ENCODE measurements around the gene TCP11.
"Not testable (repeated sequence)": the region's sequence is repeated elsewhere in the genome, so short reads cannot be mapped to it uniquely, and the experiment has no call there.

TCP11 gene

DNA sequence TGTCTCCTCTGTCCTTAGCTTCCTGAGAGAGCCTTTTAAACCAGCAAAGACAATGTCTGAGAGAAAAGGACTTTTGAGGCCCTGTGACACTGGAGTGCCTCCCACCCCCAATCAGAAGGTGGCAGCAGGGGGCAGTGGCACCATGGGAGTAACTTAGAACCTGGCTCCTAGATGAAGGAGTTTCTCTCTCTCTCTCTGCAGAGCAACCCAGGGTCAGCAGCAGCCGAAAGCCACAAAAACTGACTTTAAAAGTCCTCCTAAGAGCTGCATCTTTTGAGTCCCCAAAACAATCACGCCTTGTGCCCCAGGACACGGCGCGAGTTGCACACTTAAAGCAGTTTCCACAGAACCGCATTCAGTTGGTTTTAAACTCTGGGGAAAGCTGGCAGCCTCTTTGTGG lies 5.3 kb upstream of the TCP11 start:
- peak; percentile 74 for DNase-seq (ENCODE audit: low read depth)

DNA sequence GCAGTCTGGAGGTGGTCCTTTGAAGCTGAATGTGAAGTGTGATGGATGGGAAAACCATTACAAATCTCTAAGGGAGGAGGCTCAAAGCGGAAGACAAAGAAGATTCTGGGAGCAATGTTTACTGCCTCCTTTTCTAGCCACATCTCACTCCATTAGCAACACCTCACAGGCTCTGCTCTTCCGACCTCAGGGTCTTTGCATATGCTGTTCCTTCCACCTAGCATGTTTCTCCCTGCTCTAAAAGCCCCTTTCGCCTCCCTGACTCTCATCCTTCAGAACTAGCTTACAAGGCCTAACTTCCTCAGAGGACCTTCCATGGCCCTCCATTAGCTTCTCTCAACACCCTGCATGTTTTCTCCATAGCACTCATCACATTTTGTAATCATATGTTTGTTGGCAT lies 4.6 kb upstream of the TCP11 start:
- DNase-seq (ENCODE audit: low read depth): no peak

DNA sequence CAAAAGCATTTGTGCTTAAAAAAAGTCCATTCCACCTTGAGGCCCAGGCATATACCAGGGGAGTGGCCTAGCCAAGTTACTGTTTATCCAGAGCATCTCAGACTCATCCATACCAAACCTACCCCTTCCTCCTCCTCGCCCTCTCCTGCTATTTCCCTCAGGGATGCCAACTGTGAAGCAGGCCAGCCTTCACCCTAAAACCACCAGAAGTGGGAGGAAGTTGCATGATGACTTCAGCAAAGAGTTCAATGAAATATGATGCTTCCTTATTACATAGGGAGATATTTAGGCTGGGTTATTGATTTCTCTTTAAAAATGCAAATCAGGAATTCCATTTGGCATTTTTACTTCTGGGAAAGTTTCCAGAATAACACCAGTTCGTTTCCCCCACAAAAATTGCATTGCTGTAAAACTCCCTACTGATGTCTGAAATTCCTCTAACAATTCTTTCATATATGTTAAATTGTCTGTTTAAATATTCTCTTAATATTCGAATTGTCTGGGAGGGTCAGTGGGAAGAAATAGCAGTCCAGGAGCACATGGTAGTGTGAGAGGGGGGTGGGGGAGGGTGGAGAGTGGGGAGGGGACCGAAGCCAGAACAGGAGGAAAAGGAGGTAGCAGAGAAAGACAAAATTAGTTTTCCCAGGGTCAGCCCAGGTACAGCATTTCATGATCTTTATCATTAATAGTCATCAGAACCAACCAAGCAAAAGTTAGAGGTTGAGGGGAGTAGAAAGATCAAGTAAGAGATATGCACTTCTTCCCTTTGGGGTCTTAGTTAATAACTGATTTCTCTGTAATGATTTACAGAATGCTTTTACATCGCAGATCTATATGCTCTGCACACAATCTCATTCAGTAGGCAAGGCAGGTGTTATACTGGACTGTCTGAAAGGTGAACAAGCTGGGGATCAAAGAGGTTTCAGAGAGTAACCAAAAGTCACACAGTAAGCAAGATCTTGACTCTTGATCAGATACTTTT lies 1.7 kb upstream of the TCP11 start:
- DNase-seq (ENCODE audit: low read depth): peak; percentile 60

DNA sequence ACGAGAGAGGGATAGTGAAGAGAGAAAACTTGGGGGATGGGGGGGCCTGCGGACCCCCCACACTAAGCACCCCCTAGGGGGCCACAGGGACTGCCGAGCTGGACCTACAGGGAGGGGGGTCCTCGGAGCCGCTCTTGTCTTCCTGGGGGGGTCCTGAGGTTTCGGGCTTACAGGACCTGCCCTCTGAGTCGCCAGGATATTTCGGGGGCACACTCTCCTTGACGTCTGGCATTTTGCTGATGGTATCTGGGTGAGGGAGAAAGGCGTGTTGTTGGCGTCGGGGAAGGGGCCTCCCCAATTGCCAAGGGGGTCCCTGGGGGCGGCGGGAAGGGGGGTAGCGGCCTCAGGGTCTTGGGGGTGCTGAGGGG lies 516 bp downstream of the TCP11 start:
- no peak for DNase-seq (ENCODE audit: low read depth)

DNA sequence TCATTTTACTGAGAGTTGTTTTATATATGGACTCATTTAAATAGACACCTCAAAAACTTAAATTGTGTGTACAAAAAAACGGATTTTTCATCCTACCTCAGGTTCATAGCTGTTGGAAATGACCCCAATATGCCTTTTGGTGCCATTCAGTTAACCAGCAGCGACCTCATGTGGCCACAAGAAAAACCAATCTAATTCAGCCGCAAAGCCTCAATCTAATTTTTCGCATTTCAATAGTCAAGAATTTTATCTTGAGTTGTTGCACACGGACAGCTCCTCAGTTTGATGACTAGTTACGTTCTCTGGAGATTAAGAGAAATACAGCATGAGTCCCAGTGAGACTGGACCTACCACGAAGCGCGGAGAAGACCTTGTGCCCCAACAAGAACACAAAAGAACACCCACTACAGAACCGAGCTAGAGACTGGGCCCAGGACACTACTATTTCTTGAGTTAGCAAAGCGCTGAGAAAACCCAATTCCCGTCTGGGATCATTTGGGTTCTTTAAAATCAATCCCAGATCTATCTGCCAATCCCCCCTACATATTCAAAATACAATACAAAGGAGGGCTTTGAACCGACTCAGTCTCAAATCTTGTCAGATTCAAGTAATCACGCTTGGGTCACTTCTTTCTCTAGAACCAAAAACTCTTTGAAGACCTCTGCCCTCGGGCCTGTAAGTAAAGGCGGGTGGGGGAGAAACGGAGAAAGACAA lies 1.1 kb downstream of the TCP11 start:
- peak; percentile 76 for DNase-seq (ENCODE audit: low read depth)

DNA sequence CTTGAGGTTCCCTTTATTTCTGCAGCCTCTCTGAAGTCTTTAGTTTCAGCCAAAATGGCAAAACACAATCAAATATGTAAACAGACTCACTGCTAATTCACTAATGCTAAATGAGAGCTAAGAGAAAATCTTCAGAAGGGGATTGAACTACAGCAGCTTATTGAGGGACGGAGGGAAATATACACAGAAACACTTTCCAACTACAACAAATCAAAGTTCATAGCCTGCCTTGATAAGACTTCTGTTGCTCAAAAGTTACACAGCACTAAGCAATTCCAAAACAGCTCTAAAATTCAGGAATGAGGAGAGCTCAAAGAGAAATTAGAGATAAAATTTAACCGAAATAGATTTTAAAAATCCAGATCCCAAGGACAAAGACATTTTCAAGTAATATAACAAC lies 1.7 kb downstream of the TCP11 start:
- no peak for DNase-seq (ENCODE audit: low read depth)

DNA sequence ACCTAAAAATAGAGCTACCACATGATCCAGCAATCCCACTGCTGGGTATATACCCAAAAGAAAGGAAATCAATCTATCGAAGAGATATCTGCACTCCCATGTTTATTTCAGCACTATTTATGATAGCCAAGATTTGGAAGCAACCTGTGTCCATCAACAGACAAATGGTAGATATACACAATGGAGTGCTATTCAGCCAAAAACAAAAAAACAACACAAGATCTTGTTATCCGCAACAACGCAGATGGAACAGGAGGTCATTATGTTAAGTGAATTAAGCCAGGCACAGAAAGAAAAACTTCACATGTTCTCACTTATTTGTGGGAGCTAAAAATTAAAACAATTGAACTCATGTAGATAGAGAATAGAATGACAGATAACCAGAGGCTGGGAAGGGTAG lies 2.9 kb downstream of the TCP11 start:
- not testable (repeated sequence) for DNase-seq (ENCODE audit: low read depth)

DNA sequence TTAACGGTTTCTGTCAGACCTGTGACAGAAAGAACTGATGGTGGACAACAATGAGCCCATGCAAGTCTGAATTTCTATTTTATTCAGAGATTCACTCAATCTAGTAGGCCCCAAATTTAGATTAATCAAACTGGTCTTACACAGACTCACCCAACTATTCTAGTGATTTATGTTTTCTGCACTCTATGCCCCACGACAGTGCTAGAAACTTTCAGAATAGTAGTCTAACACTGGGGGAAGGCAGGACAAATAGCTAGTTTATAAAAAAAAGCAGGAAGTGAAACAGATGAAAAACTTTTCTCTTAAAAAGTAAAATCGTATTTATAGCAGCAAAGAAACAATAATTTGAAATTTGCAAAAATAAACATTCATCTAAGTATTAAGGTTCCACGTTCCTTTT lies 5.0 kb downstream of the TCP11 start:
- no peak for DNase-seq (ENCODE audit: low read depth)

DNA sequence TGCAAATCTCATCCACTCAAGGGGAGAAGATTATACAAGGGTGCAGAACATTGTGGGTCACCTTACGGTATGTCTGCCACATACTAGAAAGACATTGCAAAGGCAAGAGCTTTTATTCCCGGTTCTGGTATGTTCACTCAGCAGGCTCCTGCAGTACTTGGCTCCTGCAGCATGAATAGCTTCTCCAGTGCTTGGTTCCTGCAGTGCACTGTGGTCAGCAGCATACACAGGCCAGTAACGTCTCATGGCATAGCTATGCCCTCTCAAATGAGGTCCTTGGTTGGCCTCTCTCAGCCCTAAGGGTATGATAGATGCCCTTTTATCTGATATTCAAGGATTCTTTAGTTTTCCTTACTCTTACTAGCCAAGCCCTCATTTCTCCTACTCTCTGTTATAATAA lies 12.6 kb downstream of the TCP11 start:
- DNase-seq (ENCODE audit: low read depth): peak; percentile 69

DNA sequence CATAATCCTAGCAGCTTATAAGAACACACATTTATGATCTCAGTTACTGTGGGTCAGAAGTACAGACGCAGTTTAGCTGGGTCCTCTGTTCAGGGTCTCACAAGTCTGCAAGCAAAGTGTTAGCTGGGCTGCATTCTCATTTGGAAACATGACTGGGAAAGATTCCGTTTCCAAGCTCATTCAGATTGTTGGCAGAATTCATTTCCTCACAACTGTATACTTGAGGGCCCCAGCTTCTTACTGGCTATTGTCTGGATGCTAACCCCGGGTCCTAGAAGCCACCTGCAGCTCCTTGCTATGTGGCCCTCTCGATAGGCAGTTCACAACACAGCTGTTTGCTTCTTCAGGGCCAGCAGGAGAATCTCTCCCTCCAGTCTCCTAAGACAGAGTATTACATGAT lies 13.1 kb downstream of the TCP11 start:
- no peak for DNase-seq (ENCODE audit: low read depth)

DNA sequence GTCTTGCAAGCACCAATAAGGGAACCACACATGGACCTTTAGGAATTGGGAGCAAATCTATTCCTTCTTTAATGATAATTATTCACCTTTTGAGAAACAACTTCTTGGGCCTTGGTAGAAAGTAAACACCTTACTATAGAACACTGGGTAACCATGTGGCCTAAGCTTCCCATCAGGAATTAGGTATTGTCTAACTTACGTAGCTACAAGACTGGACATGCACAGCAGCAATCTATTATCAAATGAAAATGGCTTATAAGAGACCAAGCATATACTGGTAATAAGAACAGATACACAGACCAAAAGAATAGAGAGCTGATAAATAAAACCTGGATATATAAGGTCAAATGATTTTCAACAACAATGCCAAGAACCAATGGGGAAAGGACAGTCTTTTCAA lies 16.8 kb downstream of the TCP11 start:
- no peak for DNase-seq (ENCODE audit: low read depth)

DNA sequence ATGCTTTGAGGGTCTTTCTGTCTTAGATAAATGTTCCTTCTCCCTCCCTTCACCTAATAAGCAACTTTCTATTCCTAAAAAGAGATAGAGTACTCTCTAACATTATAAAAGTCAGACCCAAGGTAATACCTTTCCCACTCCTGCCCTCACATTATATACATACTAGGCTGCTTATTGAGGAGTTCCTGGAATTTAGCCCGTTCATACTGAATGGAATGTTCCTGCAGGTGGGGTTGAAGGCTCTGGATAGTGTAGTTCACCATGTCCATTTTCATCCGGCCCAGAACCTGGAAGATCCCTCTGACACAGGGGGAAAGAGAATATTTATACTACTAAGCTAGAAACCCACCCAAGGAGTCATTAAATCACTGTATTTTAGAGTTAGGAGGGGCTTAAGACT lies 20.4 kb downstream of the TCP11 start:
- no peak for DNase-seq (ENCODE audit: low read depth)

DNA sequence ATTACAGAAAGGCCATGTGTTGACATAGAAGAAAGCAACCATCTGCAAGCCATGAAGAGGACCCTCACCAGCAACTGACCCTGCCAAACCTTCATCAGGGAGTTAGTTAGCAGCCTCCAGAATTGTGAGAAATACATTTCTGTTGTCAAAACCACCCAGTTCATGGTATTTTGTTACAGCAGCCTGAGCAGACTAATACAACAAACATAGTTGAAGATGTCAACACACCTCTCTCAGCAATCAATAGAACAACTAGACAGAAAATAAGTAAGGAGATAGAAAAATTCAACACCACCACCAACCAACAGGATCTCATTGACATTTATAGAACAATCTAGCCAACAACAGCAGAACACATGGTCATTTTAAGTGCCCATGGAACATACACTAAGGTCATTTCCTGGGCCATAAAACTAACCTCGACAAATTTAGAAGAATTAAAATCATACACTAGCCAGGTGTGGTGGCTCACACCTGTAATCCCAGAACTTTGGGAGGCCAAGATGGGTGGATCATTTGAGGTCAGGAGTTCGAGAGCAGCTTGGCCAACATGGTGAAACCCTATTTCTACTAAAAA lies 32.7 kb downstream of the TCP11 start:
- no peak for DNase-seq (ENCODE audit: low read depth)

DNA sequence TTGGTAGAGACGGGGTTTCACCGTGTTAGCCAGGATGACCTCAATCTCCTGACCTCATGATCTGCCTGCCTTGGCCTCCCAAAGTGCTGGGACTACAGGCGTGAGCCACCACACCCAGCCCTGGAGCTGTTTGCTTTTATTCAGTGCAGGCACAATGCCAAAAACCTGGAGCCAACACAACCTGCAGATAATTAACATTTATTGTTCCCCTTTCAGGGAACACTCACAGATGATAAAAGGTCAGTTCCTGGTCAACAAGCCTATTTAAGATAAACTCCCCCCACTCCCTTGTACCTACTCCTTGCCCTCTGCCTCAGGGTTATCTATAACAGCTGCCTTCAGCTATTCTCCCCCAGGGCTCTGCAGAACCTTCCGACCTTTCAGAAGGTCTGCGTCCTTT lies 33.4 kb downstream of the TCP11 start:
- not testable (repeated sequence) for DNase-seq (ENCODE audit: low read depth)

DNA sequence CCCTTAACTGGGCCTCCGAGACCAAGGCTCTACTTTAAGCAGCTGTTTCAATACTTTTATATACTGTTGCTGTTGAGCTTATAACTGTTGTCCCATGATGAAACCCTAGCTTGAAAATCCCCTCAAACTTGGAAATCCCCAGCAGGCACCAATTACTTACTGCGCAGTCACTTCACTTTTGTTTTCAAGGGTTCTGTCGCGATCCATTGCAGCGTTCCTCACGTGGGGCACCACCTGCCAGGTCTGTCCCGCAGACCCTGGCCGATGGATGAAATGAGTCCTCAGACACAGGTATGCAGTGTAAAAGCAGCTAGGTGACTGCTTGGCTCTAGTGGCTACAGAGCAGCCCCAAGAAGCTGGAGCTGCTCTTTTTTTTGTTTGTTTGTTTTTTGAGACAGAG lies 33.9 kb downstream of the TCP11 start:
- DNase-seq (ENCODE audit: low read depth): not testable (repeated sequence)

DNA sequence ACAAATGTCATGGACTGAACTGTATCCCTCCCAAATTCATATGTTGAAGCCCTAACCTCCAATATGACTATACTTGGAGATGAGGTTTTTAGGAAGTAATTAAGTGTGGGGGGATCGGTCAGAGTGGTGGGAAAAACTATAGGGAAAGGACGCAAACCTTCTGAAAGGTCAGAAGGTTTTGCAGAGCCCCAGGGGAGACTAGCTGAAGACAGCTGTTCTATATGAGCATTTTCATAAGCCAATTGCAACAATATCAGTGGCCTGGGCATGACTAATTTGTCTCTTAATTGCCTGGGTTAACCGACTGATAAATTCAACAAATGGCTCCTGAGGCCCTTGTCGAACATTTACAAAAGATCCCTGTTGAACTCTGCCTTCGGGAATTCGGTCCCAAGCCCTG lies 35.1 kb downstream of the TCP11 start:
- DNase-seq (ENCODE audit: low read depth): not testable (repeated sequence)

DNA sequence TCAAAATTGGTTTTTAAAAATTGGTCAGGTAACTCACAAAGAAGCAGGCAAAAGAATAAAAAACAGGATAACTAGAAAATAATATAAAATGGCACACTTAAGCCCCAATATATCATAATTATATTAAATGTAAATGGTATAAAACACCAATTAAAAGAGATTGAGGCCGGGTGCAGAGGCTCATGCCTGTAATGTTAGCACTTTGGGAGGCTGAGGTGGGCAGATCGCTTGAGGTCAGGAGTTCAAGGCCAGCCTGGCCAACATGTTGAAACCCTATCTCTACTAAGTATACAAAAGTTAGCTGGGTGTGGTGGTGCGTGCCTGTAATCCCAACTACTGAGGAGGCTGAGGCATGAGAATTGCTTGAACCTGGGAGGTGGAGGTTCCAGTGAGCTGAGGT lies 36.1 kb downstream of the TCP11 start:
- no peak for DNase-seq (ENCODE audit: low read depth)

DNA sequence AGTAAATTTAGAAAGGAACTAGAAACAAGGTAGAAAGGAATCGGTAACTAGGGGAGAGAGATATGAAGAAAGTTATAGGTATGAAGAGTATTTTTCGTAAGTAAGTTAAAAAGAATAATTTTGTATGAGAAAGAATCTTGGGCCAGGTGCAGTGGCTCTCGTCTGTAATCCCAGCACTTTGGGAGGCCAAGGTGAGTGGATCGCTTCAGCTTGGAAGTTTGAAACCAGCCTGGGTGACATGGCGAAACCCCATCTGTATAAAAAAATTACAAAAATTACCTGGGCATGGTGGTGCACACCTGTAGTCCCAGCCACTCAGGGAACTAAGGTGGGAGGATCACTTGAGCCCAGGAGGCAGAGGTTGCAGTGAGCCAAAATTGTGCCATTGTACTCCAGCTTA lies 42.0 kb downstream of the TCP11 start:
- DNase-seq (ENCODE audit: low read depth): no peak

DNA sequence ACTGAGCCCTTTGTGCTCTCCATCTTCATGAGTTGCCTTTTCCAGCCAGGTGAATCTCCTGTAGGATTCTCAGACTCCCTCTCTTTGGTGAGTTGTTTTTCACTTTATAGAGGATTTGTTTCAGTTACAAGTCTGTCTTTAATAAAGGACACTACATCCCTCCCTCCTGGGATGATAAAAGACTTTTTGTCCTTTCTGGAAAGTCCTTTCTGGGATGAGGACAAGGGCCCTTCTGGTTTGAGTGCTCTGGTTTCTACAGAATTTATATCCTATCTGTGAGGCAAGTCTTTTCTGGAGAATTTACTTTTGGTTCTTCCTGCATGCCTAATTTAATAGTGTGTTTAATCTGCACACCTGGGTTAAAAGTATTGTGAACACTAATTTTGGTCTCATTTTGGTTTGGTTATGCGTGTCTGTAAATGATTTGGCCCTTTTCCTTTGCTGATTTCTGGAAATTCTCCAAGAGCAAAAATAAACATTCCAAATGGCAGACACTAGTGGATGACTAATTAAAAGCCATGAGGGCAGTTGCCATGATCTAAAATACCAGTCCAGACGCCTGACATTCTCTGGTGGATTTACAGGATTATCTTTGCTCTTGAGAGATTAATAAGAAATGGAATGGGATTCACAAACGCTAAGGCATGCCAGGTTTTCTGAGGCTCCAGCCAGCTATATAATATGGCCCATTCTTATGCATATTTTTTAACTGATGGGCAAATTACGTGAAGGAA lies 44.8 kb downstream of the TCP11 start:
- DNase-seq (ENCODE audit: low read depth): peak; percentile 97

DNA sequence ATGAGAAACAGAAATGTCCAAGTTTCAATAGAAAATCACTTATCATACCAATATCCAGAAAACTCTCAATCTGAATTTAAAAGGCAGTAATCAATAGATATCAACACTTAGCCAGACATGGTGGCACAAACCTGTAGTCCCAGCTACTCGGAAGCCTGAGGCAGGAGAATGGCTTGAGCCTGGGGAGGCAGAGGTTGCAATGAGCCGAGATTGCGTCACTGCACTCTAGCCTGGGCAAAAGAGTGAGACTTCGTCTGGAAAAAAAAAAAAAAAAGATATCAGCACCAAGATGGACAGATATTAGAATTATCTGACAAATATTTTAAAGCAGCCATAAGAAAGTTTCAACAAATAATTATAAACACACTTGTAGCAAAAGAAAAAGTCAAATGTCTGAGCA lies 47.0 kb downstream of the TCP11 start:
- peak; percentile 15 for DNase-seq (ENCODE audit: low read depth)

DNA sequence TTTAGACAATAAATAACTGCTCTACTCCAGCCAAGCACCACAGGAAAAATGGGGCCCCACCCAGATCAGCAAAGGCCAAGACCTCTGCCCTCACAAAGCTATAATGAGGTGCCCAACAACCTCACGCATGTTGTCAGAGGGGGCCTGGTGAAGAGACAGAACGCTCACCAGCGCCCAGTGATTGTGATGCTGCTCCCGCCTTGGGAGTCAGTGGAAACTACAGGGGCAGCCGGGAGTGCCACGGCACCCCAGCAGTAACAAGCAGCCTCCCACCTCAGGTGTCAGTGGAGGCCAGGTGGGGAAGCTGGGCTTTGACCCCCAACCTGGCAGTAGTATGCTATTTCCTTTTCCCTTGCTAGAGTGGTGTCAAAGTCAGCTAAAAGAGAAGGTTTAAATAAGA lies 47.4 kb downstream of the TCP11 start:
- DNase-seq (ENCODE audit: low read depth): no peak

DNA sequence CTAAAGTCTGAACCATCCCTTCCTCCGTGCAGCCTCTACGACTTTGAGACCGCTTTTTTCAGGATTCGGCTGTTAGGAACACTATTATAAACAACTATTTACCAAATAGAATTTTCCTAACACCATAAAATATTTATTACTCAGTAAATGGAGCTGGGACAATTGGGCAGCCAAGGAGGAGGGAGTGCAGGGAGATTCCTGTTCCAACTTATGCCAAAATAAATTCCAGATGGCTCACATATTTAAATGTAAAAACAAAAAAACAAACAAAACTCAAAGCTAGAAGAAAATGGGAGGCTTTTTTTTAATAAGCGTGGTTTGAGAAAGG lies 48.1 kb downstream of the TCP11 start:
- DNase-seq (ENCODE audit: low read depth): peak; percentile 64
